Ishikawa (cell line): ENCODE data around the gene SLAMF8.

Source experiments
- CEBPB ChIP-seq: IDR thresholded peaks from 2 replicates; pipeline ENCODE4 v1.6.1; 2012
- CREB1 ChIP-seq: IDR thresholded peaks from 2 replicates; pipeline ENCODE4 v1.6.1; 2012; ENCODE audit warnings: low read depth
- EGR1 ChIP-seq: IDR thresholded peaks from 2 replicates; pipeline ENCODE4 v1.6.1; 2012
- EP300 ChIP-seq: IDR thresholded peaks from 2 replicates; pipeline ENCODE4 v1.6.1; 2012; ENCODE audit warnings: borderline replicate concordance
- FOXM1 ChIP-seq: IDR thresholded peaks from 2 replicates; pipeline ENCODE4 v1.6.1; 2012; ENCODE audit warnings: low read depth, borderline replicate concordance
- MAX ChIP-seq: IDR thresholded peaks from 2 replicates; pipeline ENCODE4 v1.6.1; 2012
- NFIC ChIP-seq: IDR thresholded peaks from 2 replicates; pipeline ENCODE4 v1.6.1; 2012
- RAD21 ChIP-seq: IDR thresholded peaks from 2 replicates; pipeline ENCODE4 v1.6.1; 2012; ENCODE audit warnings: low read depth
- REST ChIP-seq: IDR thresholded peaks from 2 replicates; pipeline ENCODE4 v1.6.1; 2012; ENCODE audit warnings: low read depth, mild to moderate bottlenecking
- TAF1 ChIP-seq: IDR thresholded peaks from 2 replicates; pipeline ENCODE4 v1.6.1; 2012; ENCODE audit warnings: low read depth, mild to moderate bottlenecking
- TCF12 ChIP-seq: IDR thresholded peaks from 2 replicates; pipeline ENCODE4 v1.6.1; 2012; ENCODE audit warnings: low read depth
- TEAD4 ChIP-seq: IDR thresholded peaks from 2 replicates; pipeline ENCODE4 v1.6.1; 2012
- USF1 ChIP-seq: IDR thresholded peaks from 2 replicates; pipeline ENCODE4 v1.6.1; 2012
- YY1 ChIP-seq: IDR thresholded peaks from 2 replicates; pipeline ENCODE4 v1.6.1; 2012; ENCODE audit warnings: low read depth
- ZBTB7A ChIP-seq: IDR thresholded peaks from 2 replicates; pipeline ENCODE4 v1.6.1; 2012; ENCODE audit warnings: low read depth

SLAMF8 gene

GRCh38 chr1:159855709-159856108 lies 29.0 kb downstream of the SLAMF8 start:
- no peak for TF ChIP-seq USF1
- no peak for TF ChIP-seq EGR1
- TF ChIP-seq NFIC, result no peak
- TF ChIP-seq CREB1, result no peak
- no peak for TF ChIP-seq YY1
- no peak for TF ChIP-seq EP300
- TF ChIP-seq TCF12, result no peak
- TF ChIP-seq ZBTB7A, result no peak
- no peak for TF ChIP-seq CEBPB
- TF ChIP-seq FOXM1, result no peak
- TF ChIP-seq RAD21, result no peak
- no peak for TF ChIP-seq MAX

GRCh38 chr1:159856576-159856975 lies 29.9 kb downstream of the SLAMF8 start:
- no peak for TF ChIP-seq MAX
- no peak for TF ChIP-seq TEAD4
- TF ChIP-seq ZBTB7A, result no peak
- no peak for TF ChIP-seq FOXM1
- TF ChIP-seq EP300, result no peak
- no peak for TF ChIP-seq CEBPB
- no peak for TF ChIP-seq RAD21
- no peak for TF ChIP-seq TCF12
- TF ChIP-seq YY1, result no peak
- no peak for TF ChIP-seq EGR1
- TF ChIP-seq CREB1, result no peak

- TF ChIP-seq REST (peak; percentile 57), YY1 (no peak)
Measured at GRCh38 chr1:159857889-159858288, 31.2 kb downstream of the SLAMF8 start.

GRCh38 chr1:159859767-159860322 lies 33.2 kb downstream of the SLAMF8 start:
- TF ChIP-seq NFIC (no peak), REST (no peak), CEBPB (no peak), TCF12 (no peak), RAD21 (no peak), YY1 (no peak)

GRCh38 chr1:159860456-159860855 lies 33.8 kb downstream of the SLAMF8 start:
- TF ChIP-seq CEBPB, result no peak
- no peak for TF ChIP-seq YY1
- no peak for TF ChIP-seq EP300
- TF ChIP-seq CREB1, result no peak
- TF ChIP-seq RAD21, result no peak
- no peak for TF ChIP-seq FOXM1

- TF ChIP-seq MAX, result no peak
- no peak for TF ChIP-seq TCF12
- no peak for TF ChIP-seq CREB1
- no peak for TF ChIP-seq CEBPB
- no peak for TF ChIP-seq RAD21
- no peak for TF ChIP-seq FOXM1
- no peak for TF ChIP-seq YY1
- TF ChIP-seq EGR1, result no peak
- no peak for TF ChIP-seq TEAD4
- no peak for TF ChIP-seq NFIC
- TF ChIP-seq REST, result no peak
- no peak for TF ChIP-seq USF1
- TF ChIP-seq ZBTB7A, result no peak
- TF ChIP-seq EP300, result no peak
- no peak for TF ChIP-seq TAF1
Measured at GRCh38 chr1:159861218-159861617, 34.5 kb downstream of the SLAMF8 start.
